HG02938 (cell line): Measurements from ENCODE around the gene SLIT3.

Experiments
- ATAC-seq: cut with Tn5 transposase; IDR thresholded peaks from one replicate; pipeline ENCODE4 v1.9.1; 2021; ENCODE audit warnings: mild to moderate bottlenecking, moderate library complexity; ENCODE audit not compliant: unreplicated experiment

SLIT3 gene

DNA sequence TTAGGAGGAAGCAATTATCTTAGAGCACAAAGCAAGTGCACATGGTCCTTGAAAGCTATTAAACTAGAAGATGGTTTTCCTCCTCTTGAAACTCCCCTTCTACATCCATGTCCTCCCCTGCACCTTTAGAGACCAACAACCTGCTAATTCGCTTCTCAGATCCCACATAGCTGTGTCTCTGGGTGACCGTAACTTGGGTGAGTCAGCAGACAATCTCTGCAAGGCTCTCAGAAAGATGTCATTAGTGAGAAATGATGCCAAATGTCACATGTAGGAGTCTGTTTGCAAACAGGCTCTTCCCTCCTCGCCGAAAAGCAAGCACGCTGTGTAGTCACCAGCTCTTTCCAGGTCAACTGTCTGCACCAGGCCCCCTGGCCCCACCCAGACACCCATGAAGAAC lies 291.8 kb downstream of the SLIT3 start:
- no peak for ATAC-seq

- ATAC-seq: no peak
Measured at GRCh38 chr5:169006842-169007790, 293.8 kb downstream of the SLIT3 start.

DNA sequence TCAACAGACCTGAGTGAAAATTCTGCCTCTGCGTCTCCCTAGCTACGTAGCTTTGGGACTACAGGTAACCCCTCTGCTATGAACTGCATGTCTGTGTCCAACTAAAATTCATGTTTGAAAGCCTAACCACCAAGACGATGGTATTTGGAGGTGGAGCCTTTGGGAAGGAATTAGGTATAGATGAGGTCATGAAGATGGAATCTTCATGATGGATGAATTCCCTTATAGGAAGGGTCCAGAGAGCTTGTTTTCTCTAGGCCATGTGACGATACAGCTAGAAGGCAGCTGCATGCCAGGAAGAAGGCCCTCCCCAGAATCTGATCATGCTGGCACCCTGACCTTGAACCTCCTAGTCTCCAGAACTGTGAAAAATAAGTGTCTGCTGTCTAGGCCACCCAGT lies 296.4 kb downstream of the SLIT3 start:
- ATAC-seq: no peak

DNA sequence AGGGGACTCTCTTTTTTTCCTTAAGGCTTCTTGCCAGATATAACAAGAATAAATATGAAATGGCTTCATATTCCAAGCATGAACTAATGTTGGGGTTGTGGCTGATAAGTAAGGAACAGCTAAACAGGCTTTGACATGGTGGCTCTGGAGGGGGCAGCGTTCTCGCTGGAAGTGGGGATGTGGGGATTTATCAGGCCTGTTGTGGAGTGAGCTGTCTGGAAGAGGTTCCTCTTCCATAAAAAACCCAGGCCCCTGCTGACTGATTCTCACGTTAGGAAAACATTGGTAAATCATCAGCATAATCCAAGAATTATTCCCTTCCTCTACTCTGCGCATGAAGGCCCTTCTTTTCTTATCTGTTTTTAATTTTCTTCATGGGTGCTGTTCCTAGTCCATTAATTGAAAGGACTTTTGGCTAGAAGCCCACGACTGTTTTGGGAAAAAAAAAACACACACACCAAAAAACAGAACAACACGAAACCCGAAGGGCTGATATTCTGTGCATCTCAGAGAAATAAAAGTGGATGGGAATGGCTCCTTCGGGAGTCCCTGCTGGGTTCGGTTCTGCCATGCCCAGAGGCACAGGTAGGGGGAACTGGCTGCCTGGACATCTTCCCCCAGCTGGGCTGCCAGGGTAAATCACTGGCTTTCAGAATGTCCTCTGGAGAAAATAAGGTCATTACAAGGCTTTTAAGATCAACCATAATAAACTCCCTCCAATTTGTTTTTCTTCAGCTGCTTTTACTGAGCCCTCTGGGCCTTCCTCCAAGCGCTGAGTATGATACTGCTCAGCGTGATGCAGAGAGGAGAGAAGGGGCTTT lies 297.0 kb downstream of the SLIT3 start:
- no peak for ATAC-seq

DNA sequence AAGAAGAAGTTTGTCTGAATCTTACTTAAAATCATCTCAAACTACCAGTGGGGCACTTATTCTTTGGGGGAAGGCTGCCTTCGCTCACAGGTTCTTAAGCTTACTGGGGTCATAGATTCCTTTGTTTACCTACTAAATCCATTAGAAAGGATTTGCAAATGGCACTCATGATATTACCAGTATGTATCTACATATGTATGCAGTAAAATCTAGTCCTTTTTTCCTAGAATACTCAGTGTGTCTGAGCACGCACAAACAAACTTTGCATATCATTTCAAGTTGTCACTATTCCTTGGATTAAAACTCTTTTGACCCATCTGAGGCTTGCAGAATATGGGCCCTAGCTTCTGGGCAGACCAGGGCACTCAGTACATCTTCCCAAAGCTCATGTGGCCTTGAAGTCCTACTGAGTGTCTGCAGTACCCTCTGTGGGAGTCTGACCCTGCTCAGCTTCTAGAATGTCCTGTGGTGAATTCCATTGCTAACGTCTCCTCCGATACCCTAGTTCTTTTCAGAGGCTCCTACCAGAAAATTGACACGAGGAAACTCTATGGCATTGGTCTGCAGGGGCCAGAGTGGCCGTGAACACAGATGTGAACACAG lies 297.9 kb downstream of the SLIT3 start:
- ATAC-seq: no peak

DNA sequence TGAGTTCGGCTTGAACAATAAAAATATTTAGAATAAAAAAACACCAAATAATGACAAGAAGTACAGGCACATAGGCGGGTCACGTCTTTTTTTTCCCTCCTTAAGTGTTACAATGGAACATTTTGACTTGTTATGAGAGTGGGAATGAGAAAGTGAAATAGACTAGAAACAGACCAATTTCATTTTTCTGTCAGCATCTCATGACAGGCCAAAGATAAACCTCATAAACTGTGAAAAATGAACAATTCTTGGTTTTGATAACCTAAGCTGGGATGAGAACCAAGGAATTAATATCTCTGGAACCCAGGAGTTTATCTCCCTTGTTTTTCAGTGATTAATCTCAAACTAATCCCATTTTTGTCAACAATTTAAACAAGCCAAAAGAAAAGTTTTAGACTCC lies 299.5 kb downstream of the SLIT3 start:
- ATAC-seq: no peak

- ATAC-seq: no peak
Measured at GRCh38 chr5:168995024-168995423, 305.9 kb downstream of the SLIT3 start.

DNA sequence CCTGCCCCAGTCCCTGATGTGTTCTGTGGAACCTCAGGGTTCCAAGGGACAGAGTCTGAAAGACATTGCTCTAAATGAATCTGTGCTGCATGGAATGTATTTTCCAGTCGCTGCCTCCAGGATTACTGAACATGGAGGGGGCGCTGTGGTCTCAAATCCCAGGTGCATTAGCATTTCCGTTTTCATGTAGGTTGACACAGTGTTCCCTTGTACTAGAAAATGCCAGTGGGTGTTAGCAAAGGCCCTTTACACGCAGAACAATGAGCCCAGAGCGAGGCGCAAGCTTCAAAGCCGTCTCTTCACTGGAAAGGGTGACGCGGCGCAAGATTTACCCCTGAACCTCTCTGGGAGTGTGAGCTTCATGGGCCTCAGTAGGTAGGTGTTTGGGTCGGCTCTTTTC lies 308.3 kb downstream of the SLIT3 start:
- no peak for ATAC-seq

DNA sequence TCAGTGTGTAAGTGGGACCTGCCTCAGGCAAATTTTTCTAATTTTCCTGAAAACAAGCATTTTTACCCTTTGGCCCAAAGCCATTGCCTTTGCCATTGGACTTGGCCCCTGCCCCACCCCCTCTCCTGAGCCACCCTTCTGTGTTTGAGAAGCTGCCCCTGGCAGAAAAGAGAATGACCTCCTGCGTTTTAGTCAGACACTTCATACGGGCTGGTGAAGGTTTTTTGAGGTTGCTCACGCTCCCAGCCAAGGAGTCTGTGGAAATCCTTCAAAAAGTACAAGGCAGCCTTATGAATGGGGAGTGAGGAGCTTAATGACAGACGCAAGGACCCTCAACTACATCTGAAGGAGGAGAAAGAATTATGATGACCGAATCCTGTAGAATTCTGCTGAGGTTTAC lies 308.9 kb downstream of the SLIT3 start:
- no peak for ATAC-seq

- no peak for ATAC-seq
Measured at GRCh38 chr5:168991311-168991710, 309.6 kb downstream of the SLIT3 start.

DNA sequence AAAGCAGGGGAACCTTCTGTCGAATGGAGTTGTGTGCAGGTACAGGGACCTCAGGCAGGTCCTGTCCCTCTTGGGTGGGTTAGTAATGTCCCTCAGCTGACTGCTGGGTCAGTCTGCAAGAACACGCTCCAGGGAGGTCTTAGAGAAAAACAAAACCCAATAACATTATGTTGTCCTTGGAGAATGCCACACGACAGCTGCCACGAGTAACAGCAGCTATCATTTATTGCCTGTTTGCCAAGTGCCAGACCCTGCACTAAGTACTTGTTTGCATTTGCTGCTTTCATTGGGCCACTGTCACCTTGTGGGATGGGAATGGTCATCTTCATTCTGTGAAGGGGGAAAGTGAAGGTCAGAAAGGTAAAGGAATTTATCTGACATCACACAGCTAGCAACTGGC lies 310.3 kb downstream of the SLIT3 start:
- no peak for ATAC-seq

DNA sequence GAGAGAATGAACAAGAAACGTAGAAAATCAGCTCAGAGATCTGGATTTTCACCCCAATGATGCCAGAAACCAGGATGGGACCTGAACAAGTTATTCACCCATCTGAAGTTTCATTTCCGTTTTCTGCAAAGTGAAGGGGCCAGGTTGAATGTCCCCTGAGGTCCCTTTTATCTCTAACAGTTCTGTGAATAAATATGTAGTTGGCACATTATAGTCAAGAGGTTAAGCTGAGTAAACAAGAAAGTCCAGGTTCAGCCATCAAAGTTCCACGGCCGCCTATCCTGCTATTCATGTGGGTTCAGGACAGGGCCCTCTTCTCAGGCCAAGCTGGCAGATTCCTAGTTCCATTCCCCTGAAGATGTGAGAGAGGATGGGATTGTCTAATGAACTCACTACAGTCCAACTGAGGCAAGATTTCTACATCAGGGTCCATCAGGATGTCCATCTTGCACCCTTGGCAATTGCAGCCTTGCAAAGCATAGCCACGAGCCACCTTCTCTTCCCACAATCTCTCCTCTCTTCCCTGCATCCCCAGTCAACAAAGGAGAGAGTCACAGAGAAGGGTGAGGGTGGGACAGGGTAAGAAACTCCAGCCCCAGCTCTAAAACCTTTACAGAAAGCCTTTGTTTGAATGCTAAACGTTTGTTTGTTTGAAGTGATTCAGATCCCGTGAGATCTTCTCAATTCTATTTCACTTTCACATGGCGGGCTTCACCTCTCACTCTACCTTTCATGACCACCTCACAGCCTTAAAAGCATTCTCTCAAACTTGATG lies 311.0 kb downstream of the SLIT3 start:
- ATAC-seq: no peak

DNA sequence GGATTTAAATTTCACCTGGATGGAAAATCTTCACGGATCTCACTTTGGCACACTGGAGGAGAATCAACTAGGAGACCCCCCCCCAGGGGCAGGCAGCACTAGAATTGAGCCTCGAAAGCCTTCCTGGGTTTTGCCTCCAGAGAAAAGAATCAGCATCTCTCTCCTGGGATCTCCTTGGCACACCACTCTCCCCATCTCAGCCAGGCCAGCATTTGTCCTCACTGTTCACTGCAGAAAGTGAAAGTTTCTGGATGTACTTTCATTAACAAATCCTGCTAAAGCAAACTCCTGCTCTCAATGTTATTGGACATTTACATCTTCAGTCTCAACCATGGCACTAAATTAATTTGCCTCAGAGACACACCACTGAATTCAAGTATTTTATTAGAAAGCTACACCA lies 312.2 kb downstream of the SLIT3 start:
- no peak for ATAC-seq

- ATAC-seq: peak; percentile 83
Measured at GRCh38 chr5:168987543-168988300, 313.2 kb downstream of the SLIT3 start.

DNA sequence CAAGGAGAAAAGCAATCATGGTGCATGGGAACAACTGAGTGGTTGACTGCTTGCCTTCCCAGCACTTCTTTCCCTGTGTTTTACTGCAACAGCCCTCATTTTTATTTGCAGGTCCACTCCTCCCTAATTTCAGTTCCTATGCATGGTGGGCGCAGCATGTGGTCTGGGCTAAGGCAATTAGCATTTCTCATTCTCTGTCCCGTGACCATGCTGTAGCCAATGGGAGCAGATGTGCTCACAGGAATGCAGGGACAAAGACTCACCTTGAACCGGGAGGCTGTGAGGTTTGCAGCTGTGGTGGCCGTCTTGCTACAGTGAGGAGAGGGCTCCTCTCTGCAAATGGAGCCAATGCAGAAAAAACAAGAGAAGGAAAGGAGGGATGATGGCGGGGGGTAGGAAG lies 315.5 kb downstream of the SLIT3 start:
- ATAC-seq: no peak

DNA sequence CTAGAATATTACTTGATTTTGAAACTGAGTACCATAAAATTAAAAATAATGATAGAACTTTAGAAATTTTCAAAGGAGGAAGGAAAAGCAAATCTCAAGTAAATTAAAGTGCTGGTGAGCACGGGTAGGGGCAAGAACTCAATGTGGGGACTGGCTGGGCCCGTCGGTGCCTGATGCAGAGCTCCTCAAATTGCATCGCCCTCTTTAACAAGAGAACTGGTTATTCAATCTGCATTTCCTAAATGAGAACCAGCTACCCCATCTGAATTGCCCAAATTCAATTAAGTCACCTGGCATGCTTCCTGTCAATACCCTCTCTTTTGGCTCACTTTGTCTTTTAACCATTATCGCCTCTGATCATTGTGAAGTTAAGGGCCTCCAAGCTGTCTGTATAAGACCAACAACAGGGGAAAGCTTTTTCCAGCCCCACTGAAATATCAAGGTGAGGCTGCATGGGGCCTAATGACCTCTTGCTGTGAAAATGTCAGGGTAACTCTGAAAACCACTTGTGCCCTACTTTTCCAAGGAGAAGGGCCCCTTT lies 316.7 kb downstream of the SLIT3 start:
- ATAC-seq: no peak

DNA sequence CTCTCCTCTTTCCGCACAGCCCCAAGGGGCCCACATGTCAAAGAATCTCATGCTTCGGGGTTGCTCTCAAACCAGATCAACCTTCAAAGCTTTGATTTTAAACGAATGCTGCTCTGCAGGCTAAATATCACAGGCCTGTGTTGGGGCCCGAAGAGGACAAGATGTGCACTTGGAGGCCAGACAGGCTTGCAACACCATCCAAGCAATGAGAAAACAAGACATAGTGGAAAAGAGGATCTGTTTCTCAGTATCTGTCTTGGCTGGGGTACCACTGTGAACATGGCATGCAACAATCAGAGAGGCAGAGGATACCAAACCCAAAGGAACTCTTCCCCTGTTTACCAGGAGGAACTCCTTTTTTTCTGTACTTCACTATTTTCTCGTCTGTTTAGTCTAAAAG lies 321.8 kb downstream of the SLIT3 start:
- no peak for ATAC-seq

DNA sequence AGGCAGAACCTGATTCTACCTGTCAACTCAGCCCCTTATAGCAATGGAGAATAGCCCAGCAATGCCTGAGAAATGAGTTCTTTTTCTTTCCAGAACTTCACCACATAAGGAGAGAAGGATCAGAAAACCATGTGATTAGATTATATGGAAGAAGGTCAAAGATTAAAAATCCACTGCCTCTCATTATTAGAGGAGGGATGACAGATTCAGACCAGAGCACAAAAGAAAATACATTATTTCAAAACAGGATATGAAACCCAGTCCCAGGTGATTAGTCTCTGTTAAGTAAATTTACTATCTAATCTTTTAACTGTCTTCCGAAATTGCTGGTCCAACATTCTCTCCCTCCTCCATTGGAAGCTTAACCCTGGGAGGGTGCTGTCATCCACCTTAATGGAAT lies 322.4 kb downstream of the SLIT3 start:
- ATAC-seq: no peak

DNA sequence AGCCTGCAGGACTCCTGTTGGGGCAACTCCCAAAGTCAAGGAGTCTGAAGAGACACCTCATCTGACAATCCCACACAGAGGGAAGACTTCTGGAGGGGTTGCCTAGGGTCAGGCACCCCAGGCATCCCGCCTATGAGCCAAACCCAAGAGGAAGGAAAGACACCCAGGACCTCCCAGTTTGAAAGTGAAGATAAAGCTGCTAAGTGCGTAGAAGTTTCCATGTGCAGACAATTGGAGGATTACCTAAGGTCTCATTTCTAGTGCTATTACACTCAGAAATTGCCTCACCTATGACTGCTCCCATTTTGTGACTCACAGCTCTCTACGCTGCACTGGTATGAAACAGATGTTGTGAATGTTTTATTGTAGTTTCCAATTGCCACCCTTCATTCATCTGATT lies 322.9 kb downstream of the SLIT3 start:
- ATAC-seq: no peak
